Astrocyte of the cerebellum (primary cell): ENCODE results near the gene FBXO17.
"Not testable (repeated sequence)": the region's sequence is repeated elsewhere in the genome, so short reads cannot be mapped to it uniquely, and the experiment has no call there.

Source experiments
- DNase-seq: peaks from one replicate; pipeline ENCODE4 v3.0.0-alpha.2; 2011; ENCODE audit warnings: low read depth
- H3K4me3 ChIP-seq: 2 replicates; pipeline ENCODE4 v1.5.1; 2011; ENCODE audit warnings: mild to moderate bottlenecking, low read depth, low read length, moderate library complexity
- in situ Hi-C: cut with HindIII; loops from 2 replicates; pipeline ENCODE4 v1.10.0; 2017; ENCODE audit warnings: low sequenced_read_pairs
- TF ChIP-seq, protein P1 (sequence below): IDR thresholded peaks from 2 replicates; pipeline ENCODE4 v1.5.1; 2012; ENCODE audit warnings: low read length, low read depth, moderate library complexity, mild to moderate bottlenecking; ENCODE audit errors: missing control alignments

Gene FBXO17

GRCh38 chr19:38970664-38971532 lies 4.6 kb downstream of the FBXO17 start:
- TF ChIP-seq, protein P1, sequence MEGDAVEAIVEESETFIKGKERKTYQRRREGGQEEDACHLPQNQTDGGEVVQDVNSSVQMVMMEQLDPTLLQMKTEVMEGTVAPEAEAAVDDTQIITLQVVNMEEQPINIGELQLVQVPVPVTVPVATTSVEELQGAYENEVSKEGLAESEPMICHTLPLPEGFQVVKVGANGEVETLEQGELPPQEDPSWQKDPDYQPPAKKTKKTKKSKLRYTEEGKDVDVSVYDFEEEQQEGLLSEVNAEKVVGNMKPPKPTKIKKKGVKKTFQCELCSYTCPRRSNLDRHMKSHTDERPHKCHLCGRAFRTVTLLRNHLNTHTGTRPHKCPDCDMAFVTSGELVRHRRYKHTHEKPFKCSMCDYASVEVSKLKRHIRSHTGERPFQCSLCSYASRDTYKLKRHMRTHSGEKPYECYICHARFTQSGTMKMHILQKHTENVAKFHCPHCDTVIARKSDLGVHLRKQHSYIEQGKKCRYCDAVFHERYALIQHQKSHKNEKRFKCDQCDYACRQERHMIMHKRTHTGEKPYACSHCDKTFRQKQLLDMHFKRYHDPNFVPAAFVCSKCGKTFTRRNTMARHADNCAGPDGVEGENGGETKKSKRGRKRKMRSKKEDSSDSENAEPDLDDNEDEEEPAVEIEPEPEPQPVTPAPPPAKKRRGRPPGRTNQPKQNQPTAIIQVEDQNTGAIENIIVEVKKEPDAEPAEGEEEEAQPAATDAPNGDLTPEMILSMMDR: no peak
- in situ Hi-C loops: no loop called here
- no peak overlapping the region for H3K4me3 ChIP-seq
- DNase-seq: no peak

DNA sequence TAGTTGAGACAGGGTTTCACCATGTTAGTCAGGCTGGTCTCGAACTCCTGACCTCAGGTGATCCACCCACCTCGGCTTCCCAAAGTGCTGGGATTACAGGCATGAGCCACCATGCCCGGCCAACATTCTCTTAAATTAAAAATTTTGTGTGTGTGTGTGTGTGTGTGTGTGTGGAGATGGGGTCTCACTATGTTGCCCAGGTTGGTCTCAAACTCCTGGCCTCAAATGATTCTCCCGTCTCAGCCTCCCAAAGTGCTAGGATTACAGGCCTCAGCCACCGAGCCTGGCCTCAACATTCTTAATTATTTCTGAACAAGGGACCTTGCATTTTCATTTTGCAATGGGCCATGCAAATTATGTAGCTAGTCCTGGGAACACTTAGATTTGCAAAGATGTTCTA lies 9.4 kb downstream of the FBXO17 start:
- DNase-seq, in situ Hi-C loops, H3K4me3 ChIP-seq: not testable (repeated sequence)

DNA sequence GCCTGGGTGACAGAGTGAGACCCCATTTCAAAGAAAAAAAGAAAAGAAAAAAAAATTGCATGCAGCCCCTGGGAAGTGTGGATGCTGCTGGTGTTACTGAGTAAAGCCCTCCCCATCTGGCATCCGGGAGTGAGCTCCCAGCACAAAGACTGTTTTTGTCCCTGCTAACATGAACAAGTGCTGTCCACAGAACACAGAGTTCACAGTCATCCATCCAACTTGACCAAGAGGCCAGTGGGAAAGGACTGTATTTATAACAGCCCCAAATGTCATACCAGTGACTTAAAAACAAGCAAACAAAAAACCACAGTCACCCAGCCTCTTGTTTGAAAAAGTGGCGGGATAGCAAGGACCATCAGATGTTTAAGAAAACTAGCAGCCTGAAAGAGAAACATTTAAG lies 10.8 kb downstream of the FBXO17 start:
- in situ Hi-C loops: no loop called here
- TF ChIP-seq, protein P1: no peak
- no peak overlapping the region for H3K4me3 ChIP-seq
- DNase-seq: no peak

DNA sequence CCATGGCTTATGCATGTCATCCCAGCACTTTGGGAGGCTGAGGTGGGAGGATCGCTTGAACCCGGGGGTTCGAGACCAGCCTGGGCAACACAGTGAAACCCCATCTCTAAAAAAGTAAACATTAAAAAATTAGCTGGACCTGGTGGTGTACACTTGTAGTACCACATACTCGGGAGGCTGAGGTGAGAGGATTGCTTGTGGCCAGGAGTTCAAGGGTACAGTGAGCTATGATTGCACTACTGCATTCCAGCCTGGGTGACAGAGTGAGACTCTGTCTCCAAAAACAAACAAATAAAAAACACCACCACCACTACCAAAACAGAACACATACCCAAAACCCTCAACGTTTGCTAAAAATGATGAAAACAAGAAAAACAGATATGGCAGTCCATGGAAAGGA lies 15.9 kb downstream of the FBXO17 start:
- no peak overlapping the region for H3K4me3 ChIP-seq
- DNase-seq: no peak
- in situ Hi-C loops: no loop called here
- TF ChIP-seq, protein P1: no peak

- TF ChIP-seq, protein P1: no peak
- no peak for DNase-seq
- H3K4me3 ChIP-seq: no peak overlapping the region
- in situ Hi-C loops: no loop called here
Measured at GRCh38 chr19:38958301-38958700, 17.2 kb downstream of the FBXO17 start.

DNA sequence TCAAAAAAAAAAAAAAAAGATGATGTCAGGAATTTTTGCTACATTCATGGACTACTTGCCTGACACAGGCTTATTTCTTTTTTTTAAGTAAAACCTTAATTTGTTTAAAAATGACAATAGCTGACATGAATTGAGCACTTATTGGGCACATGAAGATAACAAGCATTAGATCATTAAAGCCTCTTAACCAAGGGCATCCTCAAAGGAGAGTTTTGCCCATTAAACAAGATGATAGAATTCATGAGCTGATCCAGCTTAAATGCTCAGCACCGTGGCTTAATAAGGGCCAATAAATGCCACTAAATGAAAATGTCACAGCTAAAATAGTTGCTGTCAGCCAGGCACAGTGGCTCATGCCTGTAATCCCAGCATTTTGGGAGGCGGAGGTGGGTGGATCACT lies 19.3 kb downstream of the FBXO17 start:
- TF ChIP-seq, protein P1: no peak
- DNase-seq: no peak
- in situ Hi-C loops: no loop called here
- H3K4me3 ChIP-seq: no peak overlapping the region

GRCh38 chr19:38953677-38954076 lies 21.9 kb downstream of the FBXO17 start:
- DNase-seq: no peak
- in situ Hi-C loops: no loop called here
- H3K4me3 ChIP-seq: no peak overlapping the region
- TF ChIP-seq, protein P1: no peak
